HEK293T (cell line): ENCODE measurements around the gene SEMA6B.

Source experiments
- CTCF ChIA-PET: fragments of 350-600 bp; formaldehyde crosslinking; extraction: SDS; loops from one replicate; lab custom pipeline; 2021; ENCODE audit warnings: antibody characterized with exemption, inconsistent platforms; lab: Yijun Ruan, JAX
- POLR2A ChIA-PET: fragments of 350-600 bp; formaldehyde crosslinking; extraction: SDS; loops from one replicate; lab custom pipeline; 2020; ENCODE audit warnings: antibody characterized with exemption, inconsistent platforms; lab: Yijun Ruan, JAX
- DNase-seq: peaks from one replicate; pipeline ENCODE4 v3.0.0; 2012; ENCODE audit warnings: mixed read lengths; ENCODE audit errors: extremely low spot score
- ARNT ChIP-seq: fragments of 450-650 bp; IDR thresholded peaks from 2 replicates; pipeline ENCODE4 v1.6.1; 2017; ENCODE audit warnings: mild to moderate bottlenecking
- BHLHE40 ChIP-seq: fragments of 450-650 bp; IDR thresholded peaks from 2 replicates; pipeline ENCODE4 v1.6.1; 2016; ENCODE audit warnings: mild to moderate bottlenecking, moderate library complexity, borderline replicate concordance
- CTBP1 ChIP-seq: fragments of 450-650 bp; IDR thresholded peaks from 2 replicates; pipeline ENCODE4 v1.6.1; 2016; ENCODE audit warnings: borderline replicate concordance
- ELF4 ChIP-seq: fragments of 450-650 bp; IDR thresholded peaks from 2 replicates; pipeline ENCODE4 v1.6.1; 2017; ENCODE audit warnings: antibody characterized with exemption
- FOXA1 ChIP-seq: fragments of 450-650 bp; IDR thresholded peaks from 2 replicates; pipeline ENCODE4 v1.6.1; 2016; ENCODE audit warnings: mild to moderate bottlenecking
- FOXK2 ChIP-seq: fragments of 450-650 bp; IDR thresholded peaks from 2 replicates; pipeline ENCODE4 v1.6.1; 2016; ENCODE audit warnings: mild to moderate bottlenecking
- FOXM1 ChIP-seq: fragments of 450-650 bp; IDR thresholded peaks from 2 replicates; pipeline ENCODE4 v1.6.1; 2017; ENCODE audit warnings: mild to moderate bottlenecking, borderline replicate concordance
- HDGF ChIP-seq: fragments of 450-650 bp; IDR thresholded peaks from 2 replicates; pipeline ENCODE4 v1.6.1; 2017; ENCODE audit warnings: antibody characterized with exemption, borderline replicate concordance
- L3MBTL2 ChIP-seq: fragments of 450-650 bp; conservative IDR thresholded peaks from 2 replicates; pipeline ENCODE4 v1.6.1; 2016; ENCODE audit warnings: mild to moderate bottlenecking
- LEF1 ChIP-seq: fragments of 450-650 bp; IDR thresholded peaks from 2 replicates; pipeline ENCODE4 v1.6.1; 2017; ENCODE audit warnings: mild to moderate bottlenecking, borderline replicate concordance
- NFRKB ChIP-seq: fragments of 450-650 bp; IDR thresholded peaks from 2 replicates; pipeline ENCODE4 v1.6.1; 2016; ENCODE audit warnings: mild to moderate bottlenecking, moderate library complexity
- PKNOX1 ChIP-seq: fragments of 450-650 bp; IDR thresholded peaks from 2 replicates; pipeline ENCODE4 v1.6.1; 2016
- SP1 ChIP-seq: fragments of 450-650 bp; IDR thresholded peaks from 2 replicates; pipeline ENCODE4 v1.6.1; 2017
- SUZ12 ChIP-seq: fragments of 450-650 bp; IDR thresholded peaks from 2 replicates; pipeline ENCODE4 v1.6.1; 2016; ENCODE audit warnings: mild to moderate bottlenecking
- TARDBP ChIP-seq: fragments of 450-650 bp; IDR thresholded peaks from 2 replicates; pipeline ENCODE4 v1.6.1; 2016
- ZNF384 ChIP-seq: fragments of 450-650 bp; IDR thresholded peaks from 2 replicates; pipeline ENCODE4 v1.6.1; 2016

The SEMA6B gene

DNA sequence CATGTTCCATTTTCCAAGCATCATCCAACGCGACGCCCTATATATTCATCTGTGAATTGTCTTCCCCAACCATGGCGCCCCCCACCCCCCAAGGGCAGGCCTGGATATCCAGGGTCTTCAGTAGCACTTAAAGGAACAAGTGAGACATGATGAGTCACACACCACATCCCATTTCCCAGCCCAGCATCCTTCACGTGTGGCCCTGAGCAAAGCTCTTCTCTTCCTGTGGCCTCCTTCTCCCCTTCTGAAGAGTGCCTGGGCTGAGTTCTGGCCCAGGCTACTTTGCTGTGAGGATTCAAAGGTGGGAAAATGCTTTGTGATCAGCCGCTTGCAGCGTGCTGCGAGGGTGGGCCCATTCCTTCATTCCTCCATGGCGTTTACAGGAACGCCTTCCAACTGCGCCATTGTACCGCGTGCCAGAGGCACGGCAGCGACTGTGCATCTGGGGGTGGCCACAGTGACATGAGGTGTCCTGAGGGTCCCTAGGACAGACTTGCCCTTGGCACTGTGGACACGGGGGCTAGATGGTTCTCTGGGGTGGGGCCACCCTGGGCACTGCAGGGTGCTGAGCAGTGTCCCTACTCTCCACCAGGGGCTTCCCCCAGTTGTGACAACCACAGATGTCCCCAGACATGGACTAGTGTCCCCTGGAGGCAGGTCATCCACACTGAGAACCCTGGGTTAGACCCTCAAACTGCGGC is 52.9 kb downstream of the SEMA6B start:
- no peak for TF ChIP-seq ZNF384
- TF ChIP-seq ARNT, result no peak
- TF ChIP-seq FOXK2, result no peak
- no peak for TF ChIP-seq ELF4
- TF ChIP-seq TARDBP, result no peak
- no peak for TF ChIP-seq BHLHE40
- no peak for TF ChIP-seq L3MBTL2
- no peak for TF ChIP-seq HDGF
- TF ChIP-seq NFRKB, result no peak
- TF ChIP-seq CTBP1, result no peak
- TF ChIP-seq FOXA1, result no peak
- no peak for TF ChIP-seq FOXM1
- TF ChIP-seq PKNOX1, result no peak
- TF ChIP-seq LEF1, result no peak
- no peak for TF ChIP-seq SP1
- TF ChIP-seq SUZ12, result no peak

GRCh38 chr19:4505570-4506448 is 53.7 kb downstream of the SEMA6B start:
- no peak for DNase-seq
- no peak for TF ChIP-seq ELF4
- no peak for TF ChIP-seq CTBP1
- TF ChIP-seq ZNF384, result no peak
- TF ChIP-seq FOXK2, result no peak
- no peak for TF ChIP-seq PKNOX1
- TF ChIP-seq SUZ12, result no peak
- ChIA-PET POLR2A (no interaction called here), CTCF (interaction anchor here (0.6 kb wide), 1 partner anchor 289 kb away, joined by 6 read pairs; no protein-coding TSS in a partner anchor)

More for the DNA sequence above, 52.9 kb downstream of the SEMA6B start:
- POLR2A ChIA-PET, result no interaction called here
- no peak for DNase-seq
- CTCF ChIA-PET, result interaction anchor here (0.6 kb wide), 1 partner anchor 288 kb away, joined by 6 read pairs; no protein-coding TSS in a partner anchor

DNA sequence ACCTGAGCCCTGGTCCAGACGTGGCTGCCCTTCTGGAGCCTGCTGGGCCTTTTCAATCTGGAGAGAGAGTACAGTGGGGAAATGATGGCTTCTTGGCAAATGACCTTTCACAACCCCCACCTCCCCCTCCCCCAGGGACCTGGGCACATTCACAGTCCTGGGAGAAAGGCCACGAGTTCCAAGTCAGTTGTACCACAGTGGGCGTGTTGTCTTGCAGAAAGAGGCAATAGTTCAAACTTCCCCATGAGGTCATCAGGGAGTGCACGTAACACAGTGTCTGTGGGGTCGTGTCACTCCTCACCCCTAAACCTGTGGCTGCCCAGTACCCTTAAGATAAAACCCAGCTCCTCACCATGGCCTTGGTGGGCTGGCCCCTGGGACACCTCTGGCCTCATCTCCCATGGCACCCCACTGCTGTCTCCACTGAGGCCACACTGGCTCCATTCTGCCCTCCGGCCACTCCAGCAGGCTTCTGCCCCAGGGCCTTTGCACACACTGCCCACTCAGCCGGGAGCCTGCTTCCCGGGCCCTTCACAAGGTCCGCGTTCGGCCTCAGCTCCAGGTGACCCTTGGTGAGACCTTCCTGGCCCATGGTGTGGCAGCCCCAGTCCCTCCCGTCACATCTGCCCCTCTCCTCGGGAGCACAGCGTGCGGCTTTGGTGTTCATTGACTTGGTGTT is 54.5 kb downstream of the SEMA6B start:
- DNase-seq, result no peak
- POLR2A ChIA-PET, result no interaction called here
- TF ChIP-seq CTBP1, result no peak
- no peak for TF ChIP-seq PKNOX1
- TF ChIP-seq TARDBP, result no peak
- TF ChIP-seq FOXA1, result no peak
- TF ChIP-seq ELF4, result no peak
- TF ChIP-seq HDGF, result no peak
- TF ChIP-seq L3MBTL2, result no peak
- no peak for TF ChIP-seq NFRKB
- TF ChIP-seq SP1, result no peak
- no peak for TF ChIP-seq LEF1
- TF ChIP-seq SUZ12, result no peak
- TF ChIP-seq FOXM1, result no peak
- TF ChIP-seq ZNF384, result no peak
- TF ChIP-seq ARNT, result no peak
- TF ChIP-seq BHLHE40, result no peak
- TF ChIP-seq FOXK2, result no peak
- CTCF ChIA-PET, result interaction anchor here (1.0 kb wide), 1 partner anchor 20 kb away, joined by 3 read pairs; no protein-coding TSS in a partner anchor

DNA sequence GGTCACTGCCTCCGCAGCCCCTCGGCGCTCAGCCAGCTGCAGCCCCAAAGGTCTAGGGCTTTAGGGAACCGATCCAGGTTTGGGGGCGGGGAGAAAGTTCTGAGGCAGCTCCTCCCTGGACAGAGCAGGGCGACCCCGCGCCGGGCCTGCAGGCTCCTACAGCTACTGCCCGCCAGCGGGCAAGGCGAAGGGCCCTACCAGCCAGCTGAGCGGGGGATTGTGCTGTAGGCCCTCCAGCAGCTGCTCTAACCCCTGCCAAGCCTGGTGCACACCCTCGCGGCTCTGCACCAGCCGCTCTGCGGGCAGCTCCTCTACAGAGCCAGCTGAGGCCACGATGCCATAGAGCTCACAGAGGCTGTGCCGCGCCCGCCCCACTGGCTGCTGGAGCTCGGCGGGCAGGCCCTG is 55.2 kb downstream of the SEMA6B start:
- CTCF ChIA-PET, result interaction anchor here (1.0 kb wide), 1 partner anchor 21 kb away, joined by 3 read pairs; no protein-coding TSS in a partner anchor
- POLR2A ChIA-PET, result no interaction called here
- no peak for DNase-seq
- no peak for TF ChIP-seq ZNF384
- TF ChIP-seq FOXM1, result no peak

- POLR2A ChIA-PET, result no interaction called here
- CTCF ChIA-PET, result no interaction called here
- DNase-seq, result no peak
Measured at GRCh38 chr19:4503825-4504170, 55.7 kb downstream of the SEMA6B start.

More at GRCh38 chr19:4503825-4504170, 55.7 kb downstream of the SEMA6B start:
- TF ChIP-seq TARDBP (no peak), ZNF384 (no peak), LEF1 (no peak), ARNT (no peak), ELF4 (no peak), L3MBTL2 (no peak), FOXM1 (no peak)
